NCI-H2196 treated with DMSO at 0.1 percent for 48 hours (cell line): ENCODE results near the gene MAD1L1.
A peak's percentile ranks its signal among the peaks of the same experiment; 100 is the strongest.

ENCODE experiments used
- DNase-seq: peaks from one replicate; lab custom pipeline; 2025; ENCODE audit not compliant: unreplicated experiment; lab: John Stamatoyannopoulos, UW

Gene MAD1L1

DNA sequence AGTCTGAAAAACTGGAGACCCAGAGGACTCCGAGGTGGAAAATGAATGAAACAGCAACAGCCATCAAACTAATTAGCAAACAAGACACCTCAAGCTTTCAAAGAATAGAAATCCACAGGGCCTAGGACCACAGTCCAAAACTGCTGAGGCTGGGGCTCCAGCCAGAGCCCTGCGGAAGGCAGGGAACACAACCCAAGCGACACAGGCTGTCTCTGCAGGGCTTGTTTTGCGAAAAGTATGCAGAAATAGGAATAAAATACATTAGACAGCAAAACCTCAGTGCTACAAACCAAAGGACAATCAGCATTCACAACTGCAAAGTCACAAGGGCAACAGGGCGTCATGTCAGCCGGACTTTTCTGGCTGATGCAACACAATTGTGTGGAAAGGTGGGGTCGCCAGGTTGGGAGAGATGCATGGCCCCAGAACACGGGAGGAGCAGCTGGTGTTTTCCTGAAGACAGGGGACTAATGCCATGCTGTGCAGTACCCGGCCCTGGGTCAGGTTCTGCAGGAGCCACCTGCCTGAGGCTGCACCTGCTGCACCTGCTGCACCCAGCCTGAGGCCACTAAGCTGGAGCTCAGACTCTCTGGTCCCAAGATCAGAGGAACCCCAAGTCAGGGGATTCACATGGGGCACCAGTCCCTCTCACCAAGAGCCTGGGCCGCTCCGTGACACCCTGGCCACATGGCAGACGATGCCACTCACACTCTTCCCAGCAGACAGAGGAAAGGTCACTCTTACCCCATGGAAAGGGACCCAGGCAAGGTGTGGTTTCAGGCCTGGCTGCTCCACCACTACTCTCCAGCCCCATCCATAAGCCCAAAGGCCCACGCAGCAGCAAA is 74.2 kb downstream of the MAD1L1 start:
- no peak for DNase-seq

DNA sequence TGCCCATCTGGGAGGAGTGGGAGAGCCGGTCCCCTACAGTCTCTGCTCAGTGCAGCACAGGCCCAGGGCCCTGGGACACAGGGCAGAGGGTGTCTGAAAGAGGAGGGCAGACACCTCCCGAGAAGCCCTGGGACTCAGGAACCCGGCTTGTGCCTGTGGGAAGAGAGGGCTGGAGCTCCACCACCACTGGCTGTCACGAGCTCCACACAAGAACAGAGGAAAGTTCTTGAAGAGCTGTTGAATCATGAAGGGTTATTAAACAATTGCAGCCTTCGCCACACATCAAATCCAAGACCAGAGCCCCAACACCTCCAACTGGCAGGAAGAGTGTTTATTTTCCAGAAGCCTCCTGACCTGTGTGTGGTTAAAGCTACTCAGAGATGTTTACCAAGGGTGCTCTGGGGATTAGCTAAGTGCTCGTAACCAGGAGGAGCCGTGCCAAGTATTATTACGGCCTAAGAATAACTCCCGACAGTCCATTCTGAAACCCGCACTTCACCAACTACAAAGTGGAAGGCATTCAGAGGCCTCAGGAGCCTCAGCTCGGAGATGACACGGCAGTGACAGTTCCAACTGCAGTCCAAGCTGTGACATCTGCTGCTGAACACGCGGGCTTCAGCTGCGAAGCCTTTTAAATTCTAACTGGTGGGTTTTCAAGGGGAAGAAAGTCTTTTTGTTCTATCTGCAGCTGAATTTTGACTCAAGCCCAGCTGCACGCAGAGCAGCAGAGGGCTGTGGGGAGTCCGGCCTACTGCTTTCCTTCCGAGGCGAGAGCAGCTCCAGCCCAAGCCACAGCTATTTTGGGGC is 75.1 kb downstream of the MAD1L1 start:
- DNase-seq, result peak; percentile 86

DNA sequence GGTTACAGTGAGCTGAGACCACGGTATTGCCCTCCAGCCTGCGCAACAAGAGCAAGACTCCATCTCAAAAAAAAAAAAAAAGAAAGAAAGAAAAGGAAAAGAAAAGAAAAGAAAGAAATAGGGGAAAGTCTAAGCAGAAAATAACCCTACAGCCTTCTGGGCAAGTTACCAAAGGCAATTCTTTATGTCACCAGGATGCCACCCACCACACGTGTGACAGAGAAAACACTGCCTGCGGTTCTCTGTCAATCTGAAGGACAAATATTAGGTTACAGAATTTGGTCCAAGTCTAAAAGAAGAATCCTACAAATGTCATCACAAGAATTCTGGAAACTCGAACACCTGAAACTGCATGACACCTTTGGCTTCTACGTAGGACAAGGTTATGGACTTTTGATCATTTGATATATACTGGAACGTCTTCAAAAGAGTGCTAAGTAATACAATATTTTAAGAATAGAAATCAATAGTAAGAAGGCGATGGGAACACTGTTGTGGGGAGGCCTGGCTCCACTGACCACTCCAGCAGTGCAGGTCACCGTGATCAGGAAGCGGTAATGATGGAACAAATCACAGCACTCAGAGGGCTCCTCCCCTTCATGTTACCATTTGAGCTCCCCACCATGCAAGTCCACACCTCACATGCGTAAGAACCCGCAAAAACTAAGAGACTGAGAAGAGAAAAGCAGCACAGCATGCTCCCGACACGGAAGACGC is 75.8 kb downstream of the MAD1L1 start:
- DNase-seq, result no peak

DNA sequence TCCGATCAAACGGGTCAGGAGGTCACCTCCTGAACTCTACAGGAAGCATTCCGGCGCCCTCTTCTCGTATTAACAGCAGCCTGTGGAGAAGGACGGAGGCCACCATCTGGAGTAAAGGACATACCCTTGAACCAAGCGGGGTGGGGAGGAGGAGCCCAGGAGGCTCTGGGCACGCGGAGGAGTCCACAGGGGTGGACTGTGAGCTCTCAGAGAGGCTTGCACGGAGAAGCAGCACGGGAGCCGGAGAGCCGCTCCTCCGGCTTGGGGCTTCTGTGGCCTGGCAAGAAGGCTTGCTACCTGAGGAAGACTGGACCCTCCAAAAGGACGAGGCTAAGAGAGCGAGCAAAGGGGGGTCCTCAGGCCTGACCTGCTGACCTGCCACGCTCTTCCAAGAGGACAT is 77.9 kb downstream of the MAD1L1 start:
- no peak for DNase-seq

DNA sequence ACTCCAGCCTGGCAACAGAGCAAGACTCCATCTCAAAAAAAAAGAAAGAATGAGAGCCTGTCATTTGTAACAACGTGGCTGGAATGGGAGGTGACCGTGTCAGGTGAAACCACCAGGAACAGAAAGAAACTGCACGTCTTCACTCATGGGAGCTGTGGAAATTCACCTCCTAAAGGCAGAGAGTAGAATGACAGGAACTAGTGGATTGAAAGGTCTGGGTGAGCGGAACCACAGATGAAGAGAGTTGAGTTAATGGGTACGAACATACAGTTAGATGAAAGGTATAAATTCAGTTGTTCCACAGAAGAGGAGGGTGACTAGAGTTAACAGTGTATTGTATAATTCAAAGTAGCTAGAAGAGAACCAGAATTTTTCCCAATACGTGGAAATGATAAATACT is 78.6 kb downstream of the MAD1L1 start:
- no peak for DNase-seq

DNA sequence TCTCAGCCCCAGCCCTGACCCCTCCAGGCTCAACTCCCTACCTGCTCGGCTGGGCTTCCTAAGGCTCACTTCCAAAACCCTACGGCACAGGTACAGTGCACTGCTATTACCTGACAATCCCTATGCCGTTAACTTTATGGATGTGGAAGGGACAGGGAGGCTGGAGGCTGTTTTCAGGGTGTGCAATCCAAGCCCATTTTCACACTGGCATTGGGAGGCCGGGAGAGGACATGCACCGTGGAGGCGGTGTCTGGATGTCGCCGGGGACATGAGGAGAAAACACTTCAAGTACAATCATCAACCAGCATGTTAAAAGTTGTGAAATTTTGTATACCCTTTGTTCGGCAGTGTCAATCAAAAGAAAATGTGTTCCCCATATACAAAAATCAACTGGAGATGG is 80.1 kb downstream of the MAD1L1 start:
- DNase-seq, result no peak

DNA sequence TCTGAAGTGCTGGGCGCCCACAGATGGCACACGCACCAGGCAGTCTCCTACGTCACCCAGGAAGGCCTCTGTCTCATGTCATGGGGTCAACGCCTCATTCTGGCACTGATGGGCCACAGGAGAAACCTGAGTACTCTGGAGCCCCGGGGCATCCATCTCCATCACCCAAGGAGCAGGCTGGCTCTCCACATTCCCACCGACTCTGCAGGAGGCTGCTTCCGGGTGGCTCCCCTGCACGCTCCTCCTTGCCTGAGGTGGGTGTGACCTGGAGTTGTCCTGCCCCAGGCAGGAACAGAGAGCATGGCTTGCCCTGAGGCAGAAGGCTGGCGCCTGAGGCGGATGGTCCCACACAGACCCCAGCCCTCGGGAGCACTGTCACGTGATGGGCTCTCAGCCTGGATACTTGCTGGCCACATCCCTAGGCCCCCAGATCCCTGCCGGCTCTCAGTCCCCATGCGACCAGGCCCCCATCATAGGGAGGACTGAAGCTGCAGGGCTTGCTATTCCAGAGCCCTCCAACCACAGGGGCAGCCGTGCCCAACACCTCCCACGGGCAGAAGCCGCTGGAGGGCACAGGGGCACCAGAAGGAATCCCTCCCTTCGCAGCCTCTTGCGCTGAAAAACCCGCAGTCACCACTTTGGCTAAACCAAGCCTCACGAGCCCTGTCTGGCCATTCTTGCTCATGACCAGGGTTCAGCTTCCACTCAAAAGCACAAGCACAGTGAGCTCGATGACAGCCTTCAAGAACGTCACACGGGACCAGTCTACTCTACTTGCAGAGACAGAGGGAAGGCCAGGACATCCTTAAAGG is 80.7 kb downstream of the MAD1L1 start:
- no peak for DNase-seq

DNA sequence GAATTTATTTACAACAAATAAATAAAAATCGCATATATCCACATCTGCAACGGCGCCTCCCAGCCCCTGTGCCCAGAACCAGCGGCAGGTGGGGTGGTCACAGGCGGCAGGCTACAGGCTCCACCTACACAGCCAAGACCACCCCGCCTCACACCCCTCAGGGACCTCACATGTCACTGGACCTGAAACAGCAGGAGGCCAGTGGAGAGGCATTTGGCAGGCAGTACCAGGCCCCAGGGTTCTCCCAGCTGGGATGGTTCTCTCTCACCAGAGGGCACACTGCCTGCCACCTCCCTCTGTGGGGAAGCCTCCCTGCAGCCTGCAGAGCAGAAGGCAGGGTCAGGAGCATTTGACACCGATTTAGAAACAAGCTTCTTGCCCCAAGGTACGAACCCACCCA is 81.5 kb downstream of the MAD1L1 start:
- no peak for DNase-seq

DNA sequence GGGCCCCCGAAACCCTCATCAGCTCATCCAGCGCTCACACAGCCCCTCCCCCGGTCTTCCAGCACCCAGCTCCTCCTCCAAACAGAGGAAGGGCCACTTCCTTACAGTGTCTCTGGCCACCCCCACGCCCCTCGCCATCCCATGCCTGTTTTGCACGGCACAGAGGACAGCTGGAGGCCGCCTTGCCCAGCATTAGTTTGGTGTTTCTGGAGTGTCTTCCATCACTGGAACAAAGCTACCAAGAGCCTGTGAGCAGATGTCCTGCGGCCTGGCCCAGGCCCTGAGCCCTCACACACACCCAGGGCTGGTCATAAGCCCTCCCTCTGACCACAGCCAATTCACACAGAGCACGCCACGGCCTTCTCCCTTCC is 82.3 kb downstream of the MAD1L1 start:
- DNase-seq, result no peak

GRCh38 chr7:2149672-2150444 is 82.9 kb downstream of the MAD1L1 start:
- no peak for DNase-seq

DNA sequence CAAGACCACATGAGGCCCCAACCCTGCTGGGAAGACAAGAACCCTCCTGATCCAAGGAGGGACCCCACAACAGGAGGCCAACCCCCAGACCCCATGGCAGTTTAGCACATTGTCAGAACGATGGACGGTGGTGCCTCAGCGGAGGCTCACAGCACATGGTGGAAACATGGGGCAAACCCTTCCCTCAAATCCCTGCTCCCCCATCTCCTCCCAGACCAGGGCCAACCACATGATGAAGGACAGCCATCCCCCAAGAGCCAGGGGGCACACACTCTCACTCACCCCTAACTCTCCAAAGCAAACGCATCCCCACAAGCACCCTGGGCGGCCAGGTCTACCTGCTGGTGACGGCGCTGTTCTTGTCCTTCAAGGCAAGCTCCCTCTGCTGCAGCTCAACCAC is 83.9 kb downstream of the MAD1L1 start:
- DNase-seq, result no peak

DNA sequence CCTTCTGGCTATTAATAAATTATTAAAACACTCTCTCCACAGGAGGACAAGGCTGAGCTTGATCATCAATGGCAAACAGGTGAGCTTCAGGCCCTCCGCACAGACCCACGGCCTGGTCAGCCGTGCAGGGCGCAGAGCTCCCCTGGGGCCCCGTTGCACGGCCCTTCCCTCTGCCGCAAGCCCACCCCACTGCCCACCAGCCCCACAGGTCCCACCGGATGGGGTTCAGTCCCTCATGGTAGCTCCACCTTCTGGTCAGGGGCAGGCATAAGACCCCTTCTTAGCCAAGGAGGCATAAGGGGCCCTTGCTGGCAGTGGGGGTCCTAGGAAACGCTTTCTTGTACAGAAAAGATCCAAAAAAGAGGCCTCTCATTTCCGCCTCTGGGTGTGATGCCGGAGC is 84.6 kb downstream of the MAD1L1 start:
- no peak for DNase-seq

- no peak for DNase-seq
These were observed 85.9 kb downstream of the MAD1L1 start for GRCh38 chr7:2146676-2147472.

DNA sequence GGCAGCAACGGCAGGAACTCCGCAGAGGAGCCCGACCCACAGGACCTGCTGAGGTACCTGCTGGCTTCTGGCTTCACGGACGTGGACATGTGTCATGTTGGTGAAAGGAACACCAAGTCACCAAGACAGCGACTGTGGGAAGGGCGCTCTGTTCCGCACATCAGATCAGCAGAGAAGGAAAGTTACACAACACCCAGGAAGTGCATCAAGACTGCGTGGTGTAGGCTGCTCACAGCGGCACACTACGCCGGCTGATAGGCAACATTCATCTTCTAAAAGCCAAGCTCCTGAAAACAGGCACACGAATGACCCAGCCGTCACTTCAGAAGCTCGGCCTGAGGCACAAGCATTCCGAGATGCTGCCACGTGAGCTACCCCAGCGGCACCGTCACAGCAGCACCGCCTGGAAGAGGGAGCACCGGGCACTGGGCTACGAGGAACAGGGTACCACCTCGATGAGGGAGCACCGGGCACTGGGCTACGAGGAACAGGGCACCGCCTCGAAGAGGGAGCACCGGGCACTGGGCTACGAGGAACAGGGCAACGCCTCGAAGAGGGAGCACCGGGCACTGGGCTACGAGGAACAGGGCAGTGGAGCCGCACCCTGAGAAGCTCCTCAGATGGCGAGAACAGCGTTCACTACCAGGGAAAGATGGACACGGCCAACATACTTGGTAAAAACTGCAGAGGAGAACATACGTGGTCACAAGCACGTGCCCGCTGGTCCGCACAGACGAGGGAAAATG is 86.7 kb downstream of the MAD1L1 start:
- DNase-seq, result no peak

DNA sequence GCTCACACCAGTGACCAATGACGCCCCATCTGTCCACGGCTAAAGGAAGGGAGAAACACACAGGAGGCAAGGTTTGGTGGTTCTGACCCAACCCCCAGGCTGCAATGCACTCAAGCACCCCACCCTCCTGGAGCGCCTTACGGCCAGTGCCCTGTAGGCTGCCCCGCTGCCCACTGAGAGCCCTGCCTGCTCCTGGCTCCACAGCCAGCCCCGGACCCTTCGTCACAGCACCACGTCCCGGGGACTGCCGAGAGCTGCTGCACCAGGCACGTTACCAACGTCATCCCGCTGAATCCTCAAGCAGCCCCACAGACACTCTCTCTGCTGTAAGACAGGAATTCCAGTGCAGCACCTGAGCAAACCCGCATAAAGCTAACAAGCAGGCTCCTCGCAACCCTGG is 87.8 kb downstream of the MAD1L1 start:
- no peak for DNase-seq

- no peak for DNase-seq
These were observed 88.7 kb downstream of the MAD1L1 start for GRCh38 chr7:2143981-2144595.

GRCh38 chr7:2143450-2143849 is 89.3 kb downstream of the MAD1L1 start:
- no peak for DNase-seq

GRCh38 chr7:2142386-2142785 is 90.4 kb downstream of the MAD1L1 start:
- DNase-seq, result no peak
